NK-92 (cell line): Measurements from ENCODE around the gene EPS8L2.
A peak's percentile ranks its signal among the peaks of the same experiment; 100 is the strongest.
"Not testable (repeated sequence)": the region's sequence is repeated elsewhere in the genome, so short reads cannot be mapped to it uniquely, and the experiment has no call there.

Source experiments
- DNase-seq: peaks from one replicate; lab custom pipeline; 2025; ENCODE audit not compliant: unreplicated experiment; lab: John Stamatoyannopoulos, UW

EPS8L2 gene

DNA sequence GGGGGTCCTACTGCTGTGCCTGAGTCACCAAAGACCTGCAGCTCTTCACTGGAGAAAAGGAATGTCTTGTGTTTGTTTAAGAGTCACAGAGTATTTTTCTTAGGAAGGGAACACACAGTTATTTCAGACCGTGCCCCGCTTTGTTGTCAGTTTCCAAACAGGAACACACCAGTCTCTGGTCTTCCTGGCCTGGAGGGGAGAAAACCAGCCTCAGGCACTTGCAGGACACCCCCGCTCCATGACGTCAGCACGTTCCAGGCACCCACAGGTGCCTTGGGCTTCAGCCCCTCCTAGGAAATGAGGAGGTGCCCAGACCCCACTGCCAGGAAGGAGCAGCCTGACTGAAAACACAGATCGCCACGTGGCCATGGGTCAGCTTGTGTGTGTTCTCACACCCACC is 16.4 kb upstream of the EPS8L2 start:
- no peak for DNase-seq

DNA sequence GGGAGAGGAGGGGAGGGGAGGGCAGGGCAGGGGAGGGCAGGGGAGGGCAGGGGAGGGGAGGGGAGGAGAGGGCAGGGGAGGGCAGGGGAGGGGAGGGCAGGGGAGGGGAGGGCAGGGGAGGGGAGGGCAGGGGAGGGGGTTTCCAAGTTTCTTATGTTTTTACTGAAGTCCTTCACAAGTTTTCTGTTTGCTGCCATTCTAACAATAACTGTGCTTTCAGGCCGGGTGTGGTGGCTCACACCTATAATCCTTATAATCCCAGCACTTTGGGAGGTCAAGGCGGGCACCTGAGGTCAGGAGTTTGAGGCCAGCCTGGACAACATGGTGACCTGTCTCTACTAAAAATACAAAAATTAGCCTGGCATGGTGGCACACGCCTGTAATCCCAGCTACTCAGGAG is 15.8 kb upstream of the EPS8L2 start:
- not testable (repeated sequence) for DNase-seq

DNA sequence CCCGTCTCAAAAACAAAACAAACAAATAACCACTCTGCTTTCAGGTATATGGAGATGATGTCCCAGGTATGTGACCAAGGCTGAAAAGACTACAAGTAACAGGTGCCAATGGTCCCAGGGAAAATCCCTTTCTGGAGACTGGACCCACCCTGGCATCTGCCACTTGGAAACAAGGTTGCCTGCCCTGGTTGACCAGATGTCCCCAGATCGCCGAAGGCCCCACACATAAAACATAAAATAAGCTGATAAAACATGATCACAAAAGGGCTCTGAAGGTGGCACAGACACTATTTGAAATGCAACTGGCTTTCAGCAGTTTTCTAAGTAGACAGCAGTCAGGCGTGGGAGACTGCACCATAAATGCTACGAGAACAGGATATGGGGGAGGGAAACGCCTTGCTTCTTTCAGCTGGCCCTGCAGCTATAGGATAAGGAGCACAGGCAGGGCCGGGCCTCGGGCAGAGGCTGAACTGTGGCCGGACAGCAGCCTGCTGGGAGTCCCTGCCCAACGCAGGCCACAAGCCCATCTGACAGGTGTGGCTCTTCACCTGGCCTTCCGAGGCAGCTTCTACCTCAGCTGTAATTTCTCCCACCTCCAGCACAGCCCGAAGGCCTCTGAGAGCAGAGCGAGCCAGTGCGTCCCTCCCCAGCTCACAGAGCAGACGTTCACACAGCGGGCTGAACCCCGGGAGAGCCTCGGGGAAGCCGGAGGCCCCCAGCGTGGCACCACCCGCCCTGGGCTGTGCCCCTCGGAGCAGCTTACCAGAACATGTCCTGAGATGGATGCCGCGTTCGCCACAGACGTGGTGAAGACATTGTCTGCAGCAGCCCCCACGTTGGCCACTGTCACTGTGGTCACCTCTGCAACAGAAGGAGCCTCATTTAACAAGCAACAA is 15.0 kb upstream of the EPS8L2 start:
- DNase-seq = no peak

DNA sequence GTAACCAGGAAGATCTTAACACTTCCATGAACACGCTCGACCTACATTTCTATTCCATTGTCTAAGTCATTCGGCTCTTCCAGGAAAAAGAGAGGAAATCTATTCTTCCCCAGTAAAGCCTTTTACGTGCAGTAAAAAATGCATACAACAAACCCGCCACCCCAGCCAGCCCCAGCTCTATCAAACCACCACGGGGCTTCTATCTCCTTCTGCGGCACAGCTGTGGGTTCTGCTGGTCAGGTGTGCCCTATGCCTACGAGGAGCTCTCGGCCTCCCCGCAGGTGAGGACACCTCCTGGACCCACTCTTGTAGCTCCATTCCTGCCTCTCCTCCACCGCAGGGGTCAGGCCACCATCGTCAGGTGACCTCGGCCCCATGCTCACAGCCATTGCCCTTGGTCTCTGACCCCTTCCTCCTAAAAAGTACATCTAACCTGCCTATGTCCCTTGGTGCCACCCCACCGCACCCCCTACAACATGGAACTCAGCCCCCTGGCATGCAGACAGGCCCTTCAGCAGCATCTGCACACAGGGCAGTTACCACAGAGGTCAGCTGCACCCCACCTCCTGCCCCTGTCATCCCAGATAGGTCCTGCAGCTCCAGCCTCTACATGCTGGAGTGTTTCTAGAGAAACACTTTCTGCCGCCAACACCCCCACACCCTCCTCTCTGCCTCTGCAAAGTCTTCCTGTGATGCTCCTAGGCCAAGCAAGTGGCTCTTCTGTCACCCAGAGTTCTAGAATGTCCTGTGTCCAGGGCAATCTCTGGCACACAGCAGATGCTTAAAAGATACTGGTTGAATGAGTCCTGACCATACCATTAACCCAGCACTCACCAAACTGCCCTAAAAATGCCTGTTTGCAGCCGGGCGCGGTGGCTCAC is 14.1 kb upstream of the EPS8L2 start:
- no peak for DNase-seq

DNA sequence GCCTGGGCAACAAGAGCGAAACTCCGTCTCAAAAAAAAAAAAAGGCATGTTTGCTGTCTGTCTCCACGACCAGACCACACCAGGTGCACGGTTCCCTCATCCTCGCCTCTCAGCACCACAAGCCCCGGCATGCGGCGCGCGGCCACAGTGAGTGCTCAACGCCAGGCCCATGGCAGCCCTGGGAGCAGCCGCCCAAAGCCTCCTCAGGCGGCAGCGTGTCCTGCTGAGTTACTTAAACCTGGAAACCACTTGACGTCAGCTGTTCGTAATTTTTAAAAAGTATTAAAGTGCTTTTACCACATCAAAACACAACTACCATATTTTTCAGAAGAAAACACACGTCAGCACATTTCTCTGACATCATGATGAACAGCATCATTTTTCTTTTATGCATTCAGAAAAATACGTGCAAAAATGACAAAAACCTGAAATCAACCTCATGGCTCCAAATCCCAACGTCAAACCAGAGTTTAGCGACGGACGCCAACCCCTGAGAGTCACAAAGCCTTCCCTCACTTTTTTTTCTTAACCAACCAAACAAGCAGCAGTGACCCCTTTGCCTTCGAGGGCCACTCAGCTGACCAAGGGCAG is 13.1 kb upstream of the EPS8L2 start:
- no peak for DNase-seq

DNA sequence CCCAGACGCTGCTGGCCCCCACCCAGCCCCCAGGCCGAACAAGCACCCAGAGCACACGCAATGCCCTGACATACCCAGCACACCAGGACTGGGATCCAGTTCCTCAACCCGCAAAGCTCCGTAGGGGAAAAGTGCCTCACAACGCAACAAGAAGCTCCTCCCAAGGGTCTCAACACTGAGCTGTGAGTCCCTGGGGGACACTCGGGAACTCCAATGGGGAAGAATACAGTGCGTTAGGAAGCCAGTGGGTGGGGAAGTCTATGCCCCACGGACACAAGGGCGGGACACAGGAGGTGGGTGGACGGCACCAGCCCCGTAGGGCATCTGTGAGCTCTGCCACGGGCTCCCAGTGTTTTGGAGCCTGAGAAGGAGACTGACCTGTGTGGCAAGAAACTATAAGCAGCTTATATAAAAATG is 12.6 kb upstream of the EPS8L2 start:
- no peak for DNase-seq

DNA sequence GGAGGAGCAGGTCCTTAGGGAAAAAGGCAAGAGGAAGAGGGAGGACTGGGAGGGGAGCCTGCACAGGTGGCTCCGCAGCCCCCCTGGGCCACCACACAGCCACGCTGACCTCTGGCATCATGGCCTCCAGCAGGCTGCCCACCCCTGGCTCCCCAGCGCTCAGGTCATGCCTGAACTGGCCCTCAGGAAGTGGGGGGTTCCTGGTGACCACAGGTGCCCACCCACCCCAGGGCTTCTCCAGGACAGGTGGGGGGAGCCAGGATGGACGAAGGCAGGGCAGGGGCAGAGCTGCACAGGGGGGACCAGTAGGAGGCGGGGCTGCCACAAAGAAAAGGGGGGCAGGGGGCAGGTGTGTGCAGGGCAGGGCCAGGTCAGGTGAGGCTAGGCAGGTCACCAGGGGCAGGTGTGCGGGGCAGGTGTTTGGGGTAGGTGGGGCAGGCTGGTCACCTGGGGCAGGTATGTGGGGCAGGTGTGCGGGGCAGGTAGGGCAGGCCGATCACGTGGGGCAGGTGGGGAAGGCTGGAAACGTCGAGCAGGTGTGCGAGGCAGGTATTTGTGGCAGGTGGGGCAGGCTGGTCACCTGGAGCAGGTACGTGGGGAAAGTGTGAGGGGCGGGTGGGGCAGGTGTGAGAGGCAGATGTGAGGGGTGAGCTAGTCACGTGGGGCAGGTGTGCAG is 12.0 kb upstream of the EPS8L2 start:
- no peak for DNase-seq

DNA sequence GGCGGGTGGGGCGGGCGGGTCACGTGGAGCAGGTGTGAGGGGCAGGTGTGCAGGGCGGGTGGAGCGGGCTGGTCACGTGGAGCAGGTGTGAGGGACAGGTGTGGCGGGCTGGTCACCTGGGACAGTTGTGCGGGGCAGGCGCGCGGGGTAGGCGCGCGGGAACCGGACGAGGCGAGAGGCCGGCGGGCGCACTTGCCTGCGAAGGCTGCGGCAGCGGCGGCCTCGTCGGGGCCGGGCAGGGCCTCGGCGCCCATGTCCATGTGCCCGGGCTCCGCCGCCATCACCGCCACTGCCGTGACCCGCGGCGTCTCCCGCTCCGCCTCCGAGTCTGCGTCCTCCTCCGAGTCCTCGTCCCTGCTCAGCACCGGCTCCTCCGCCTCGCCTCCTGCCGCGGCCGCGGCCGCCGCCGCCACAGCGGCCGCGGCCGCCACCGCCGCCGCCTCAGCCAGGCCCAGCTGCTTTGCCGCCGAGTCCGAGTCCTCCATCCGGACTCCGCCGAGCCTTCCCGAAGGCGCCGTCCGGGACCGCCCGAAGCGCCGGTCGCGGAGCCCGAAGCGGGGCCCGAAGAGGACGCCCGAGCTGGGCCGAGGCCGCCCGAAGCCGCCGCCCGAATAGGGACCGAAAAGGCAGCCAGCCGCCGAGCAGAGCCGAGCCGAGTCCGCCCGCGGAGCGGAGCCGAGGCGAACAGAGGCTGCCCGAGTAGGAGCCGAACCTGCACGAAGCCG is 11.3 kb upstream of the EPS8L2 start, which contains the start of gene DEAF1:
Gene DEAF1 (minus strand): TSS at position 660 of the 725 bp plus-strand sequence. CDS start 175 bp downstream, at position 485.
- DNase-seq = peak; percentile 90

DNA sequence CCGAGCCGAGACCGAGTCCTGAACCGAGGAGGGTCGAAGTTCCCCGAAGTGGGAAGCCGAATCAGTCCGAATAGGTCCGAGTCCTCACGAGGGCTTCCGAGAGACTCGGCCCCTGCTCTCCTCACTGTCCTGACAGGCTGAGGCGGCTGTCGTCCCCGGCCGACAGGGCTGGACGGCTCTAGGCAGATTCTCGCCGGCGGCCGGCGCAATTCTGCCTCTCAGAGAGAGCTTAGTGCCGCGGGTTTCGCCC is 10.8 kb upstream of the EPS8L2 start:
- no peak for DNase-seq

DNA sequence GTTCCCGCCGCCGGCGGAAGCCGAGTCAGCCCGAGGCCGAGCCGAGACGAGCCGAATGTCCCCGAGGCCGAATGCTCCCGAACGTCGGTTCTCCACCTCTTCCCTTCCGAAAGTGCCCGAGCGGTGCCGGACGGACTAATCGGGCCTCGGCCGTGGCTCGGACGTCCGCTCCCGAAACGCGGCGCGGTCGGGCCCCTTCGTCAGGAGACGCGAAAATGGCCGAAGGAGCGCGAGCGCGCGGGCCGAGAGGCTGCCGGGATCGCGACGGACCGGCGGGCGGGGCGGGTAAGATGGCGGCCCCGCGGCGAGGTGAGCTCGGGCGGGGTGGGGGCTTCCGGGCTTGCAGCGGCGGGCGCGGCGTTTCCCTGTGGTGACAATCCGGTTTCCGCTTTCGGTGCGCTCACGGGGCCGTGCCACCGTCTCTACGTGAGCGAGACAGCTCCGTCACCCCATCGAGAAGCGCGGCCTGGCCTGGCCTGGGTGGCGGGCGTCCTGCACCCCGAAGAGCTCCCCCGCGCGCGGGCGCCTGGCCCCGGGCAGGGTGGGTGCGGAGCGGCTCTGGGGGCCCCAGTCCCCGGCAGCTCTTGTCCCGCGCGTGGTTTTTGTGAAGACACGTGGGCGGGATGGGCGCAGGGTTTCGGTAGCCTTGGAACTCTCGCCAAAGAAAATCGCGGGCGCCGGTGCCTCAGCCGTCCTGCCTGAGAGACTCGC is 10.3 kb upstream of the EPS8L2 start, which contains the start of gene TMEM80:
Gene TMEM80 (plus strand): TSS at position 279 of the 711 bp plus-strand sequence. CDS start 12 bp downstream, at position 291.
- peak; percentile 67 for DNase-seq

DNA sequence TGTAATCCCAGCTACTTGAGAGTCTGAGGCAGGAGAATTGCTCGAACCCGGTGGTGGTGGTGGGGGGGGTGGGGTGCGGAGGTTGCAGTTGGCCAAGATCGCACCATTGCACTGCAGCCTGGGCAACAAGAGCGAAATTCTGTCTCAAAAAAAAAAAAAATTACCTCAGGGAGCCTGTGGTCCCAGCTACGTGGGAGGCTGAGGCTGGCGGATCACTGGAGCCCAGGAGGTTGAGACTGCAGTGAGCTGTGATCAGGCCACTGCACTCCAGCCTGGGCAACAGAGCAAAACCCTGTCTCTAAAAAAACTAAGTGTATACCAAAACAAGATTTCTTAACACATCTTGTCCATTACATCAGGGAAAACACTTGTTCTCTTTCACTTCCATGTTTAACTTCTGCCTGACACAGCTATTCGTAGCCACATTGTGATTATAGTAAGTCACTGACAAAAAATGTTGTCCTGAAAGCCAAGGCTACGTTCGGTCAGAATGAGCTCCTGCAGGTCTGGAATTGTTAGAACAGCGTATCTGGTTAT is 9.0 kb upstream of the EPS8L2 start:
- DNase-seq = no peak

DNA sequence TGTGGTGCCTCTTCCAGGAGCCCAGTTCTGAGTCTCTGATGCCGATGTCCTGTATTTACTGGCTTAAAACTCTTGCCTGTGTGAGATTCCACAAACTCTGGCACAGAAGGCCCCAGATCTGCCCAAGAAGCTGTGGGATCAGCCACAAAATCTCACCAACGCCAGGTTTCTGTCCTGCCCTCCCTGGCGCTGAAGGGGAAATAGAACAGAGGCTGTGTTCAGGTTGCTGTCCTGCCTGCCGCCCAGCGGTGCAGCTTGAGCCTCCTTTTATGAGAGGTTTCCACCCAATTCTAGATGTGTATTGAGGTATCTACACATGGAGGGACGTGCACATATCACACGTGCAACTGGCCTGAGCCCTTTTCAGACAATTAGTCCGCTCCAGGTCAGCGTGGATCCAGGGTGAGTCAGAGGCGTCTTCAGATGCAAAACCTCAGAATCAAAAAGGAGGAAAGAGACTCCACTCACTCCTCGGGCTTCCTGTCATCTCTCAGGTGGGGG is 8.2 kb upstream of the EPS8L2 start:
- DNase-seq = no peak

DNA sequence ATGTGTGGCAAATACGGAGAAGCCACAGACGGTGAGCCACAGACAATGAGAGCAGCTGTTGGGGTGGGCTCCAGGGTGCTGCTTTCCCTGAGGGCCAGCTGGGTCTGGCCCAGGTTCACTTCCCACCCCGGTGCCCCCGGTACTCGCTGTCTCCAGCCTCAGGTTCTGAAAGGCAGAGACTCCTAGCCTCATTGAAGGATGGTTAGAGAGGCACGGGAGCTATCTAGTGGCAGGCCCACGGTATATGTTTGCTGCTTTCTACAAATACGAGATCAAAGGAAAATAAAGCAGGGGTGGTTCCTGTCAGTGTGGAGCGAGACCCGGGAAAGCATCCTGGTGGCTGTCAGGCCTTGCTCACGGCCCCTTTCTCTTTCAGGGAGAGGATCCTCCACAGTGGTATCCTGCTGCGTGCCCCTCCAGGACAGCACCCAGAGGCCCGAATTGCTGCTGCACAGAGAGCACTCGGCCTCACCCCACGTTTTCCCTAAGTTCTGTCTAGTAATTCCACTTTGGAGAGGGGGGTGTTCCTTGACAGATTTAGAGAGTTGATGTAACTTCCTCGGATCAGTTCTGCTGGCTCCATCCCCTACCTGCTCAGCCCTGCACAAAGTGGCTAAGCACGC is 7.4 kb upstream of the EPS8L2 start:
- no peak for DNase-seq

DNA sequence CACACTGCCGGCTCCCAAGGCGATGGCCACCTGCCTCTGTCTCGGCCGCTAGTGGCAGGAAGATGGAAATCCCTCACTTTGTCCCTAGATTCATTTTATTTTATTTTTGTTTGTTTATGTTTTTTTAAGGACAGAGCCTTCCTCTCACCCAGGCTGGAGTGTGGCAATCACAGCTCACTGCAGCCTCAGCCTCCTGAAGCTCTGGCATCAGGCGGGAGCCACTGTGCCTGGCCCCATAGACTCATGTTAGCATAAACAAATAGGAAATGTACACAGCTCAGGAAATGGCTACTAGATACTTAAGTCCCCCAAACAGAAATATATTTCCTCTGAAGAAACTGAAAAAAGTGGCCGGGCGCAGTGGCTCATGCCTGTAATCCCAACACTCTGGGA is 6.9 kb upstream of the EPS8L2 start:
- no peak for DNase-seq

DNA sequence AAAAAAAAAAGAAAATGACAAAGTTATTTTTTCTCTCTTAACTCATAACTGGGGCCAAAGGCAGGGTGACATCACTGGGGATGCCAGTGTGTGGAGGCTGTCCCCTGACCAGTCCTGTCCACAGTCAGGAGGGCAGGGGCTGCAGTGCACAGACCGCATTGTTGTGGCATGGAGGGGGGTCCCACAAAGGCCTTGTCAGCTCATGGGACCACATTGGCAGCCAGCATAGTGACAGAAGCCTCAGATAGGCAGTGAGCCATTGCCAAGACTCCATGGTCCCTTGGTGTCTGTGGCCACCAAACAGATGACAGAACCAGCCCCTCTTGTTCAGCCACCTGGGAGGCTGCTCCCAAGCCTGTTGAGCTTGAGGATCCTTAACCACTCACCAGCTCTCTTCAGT is 6.3 kb upstream of the EPS8L2 start:
- no peak for DNase-seq

DNA sequence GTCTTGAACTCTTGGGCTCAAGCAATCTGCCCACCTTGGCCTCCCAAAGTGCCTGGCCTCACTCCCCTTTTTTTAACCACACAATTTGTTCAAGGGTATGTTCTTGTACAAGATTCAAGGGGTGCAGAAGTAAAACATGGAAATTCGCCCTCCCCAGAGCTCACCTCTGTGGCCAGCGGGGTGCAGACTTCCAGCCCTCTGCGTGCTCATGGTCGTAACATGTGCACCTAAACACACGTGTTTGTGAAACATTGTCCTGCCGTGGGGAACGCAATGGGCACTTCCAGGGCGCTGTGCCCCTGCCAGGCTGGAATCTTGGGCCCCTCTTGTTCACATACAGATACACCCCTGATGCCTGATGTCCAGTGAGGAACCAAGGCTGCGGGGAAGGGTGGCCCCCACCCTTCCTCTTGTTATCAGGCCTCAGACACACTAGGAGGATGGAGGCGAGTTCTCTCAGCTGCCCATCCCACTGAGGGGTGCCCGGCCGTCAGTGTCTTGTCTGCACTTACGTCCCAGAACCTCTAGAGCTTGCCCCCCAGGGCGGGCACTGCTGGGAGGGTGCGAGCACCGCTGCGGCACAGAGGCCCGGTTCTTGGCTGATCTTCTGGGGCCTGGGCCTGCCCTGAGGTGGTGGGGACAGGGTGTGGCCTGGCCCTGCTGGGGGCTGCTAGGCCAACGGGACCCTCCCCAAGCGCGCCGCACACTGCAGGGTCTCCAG is 4.1 kb upstream of the EPS8L2 start:
- no peak for DNase-seq

DNA sequence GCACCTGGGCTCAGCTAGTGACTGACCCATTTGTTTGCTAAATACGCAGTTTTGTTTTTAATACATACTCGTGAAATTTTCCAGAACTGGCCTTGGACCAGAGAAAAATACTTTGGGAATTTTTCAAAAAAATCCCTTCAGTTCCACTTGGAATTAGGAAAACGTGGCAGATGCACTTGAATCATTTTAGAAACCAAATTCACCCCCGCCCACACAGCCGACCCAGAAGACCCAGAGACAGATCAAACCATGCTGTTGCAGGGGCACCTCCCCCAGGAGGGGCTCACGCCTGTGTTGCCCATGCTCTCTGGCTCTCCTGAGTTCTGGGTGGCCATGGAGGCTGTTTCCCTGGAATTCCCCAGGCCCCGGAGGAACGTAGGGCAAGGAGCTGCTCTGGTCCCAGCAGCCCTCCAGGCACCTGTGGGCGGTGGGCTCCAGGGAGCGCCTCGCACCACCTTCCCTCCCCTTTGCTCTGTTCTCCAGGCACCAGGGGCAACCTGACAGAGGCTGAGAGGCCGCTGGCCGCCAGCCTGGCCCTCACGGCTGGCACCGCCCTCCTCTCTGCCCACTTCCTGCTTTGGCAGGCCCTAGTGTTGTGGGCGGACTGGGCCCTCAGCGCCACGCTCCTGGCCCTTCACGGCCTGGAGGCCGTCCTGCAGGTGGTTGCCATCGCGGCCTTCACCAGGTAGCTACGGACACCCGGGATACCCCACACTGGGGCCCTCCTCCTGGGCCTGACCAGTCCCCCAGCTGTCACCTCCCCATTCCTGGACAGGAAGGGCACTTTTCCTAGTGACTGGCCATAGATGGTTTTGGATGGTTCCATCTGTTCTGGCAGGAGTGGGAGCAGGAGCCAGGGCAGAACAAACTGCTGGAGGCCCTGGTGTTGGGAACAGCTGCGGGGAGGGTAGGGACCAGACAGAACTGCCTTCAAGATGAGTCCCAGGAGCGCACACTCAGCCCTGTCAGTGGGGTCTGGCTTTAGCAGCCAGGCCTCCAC is 3.3 kb upstream of the EPS8L2 start:
- DNase-seq = no peak
